Brain microvascular endothelial cell (primary cell): ENCODE results near the gene ADARB2.
"Not testable (repeated sequence)": the region's sequence is repeated elsewhere in the genome, so short reads cannot be mapped to it uniquely, and the experiment has no call there.

Experiments used
- DNase-seq: peaks from one replicate; pipeline ENCODE4 v3.0.0-alpha.2; 2020
- H3K27ac ChIP-seq: fragments of 250-450 bp; sonication (Bioruptor Pico); 2 replicates; pipeline ENCODE4 v1.5.1; 2020; ENCODE audit warnings: mild to moderate bottlenecking, moderate library complexity
- H3K27me3 ChIP-seq: fragments of 250-450 bp; sonication (Bioruptor Pico); replicated peaks from 2 replicates; pipeline ENCODE4 v1.5.1; 2020; ENCODE audit warnings: mild to moderate bottlenecking
- H3K36me3 ChIP-seq: fragments of 250-450 bp; sonication (Bioruptor Pico); replicated peaks from 2 replicates; pipeline ENCODE4 v1.5.1; 2020; ENCODE audit warnings: mild to moderate bottlenecking
- H3K4me3 ChIP-seq: 2 replicates; pipeline ENCODE4 v1.5.1; 2011; ENCODE audit warnings: low read depth, mild to moderate bottlenecking, control low read depth, low read length, moderate library complexity
- CTCF ChIP-seq: IDR thresholded peaks from 2 replicates; pipeline ENCODE4 v1.5.1; 2011; ENCODE audit warnings: low read depth, mild to moderate bottlenecking, moderate library complexity, low read length, control low read depth, inconsistent platforms; ENCODE audit errors: missing control alignments
- in situ Hi-C: cut with HindIII; loops from 2 replicates; pipeline ENCODE4 v1.10.0; 2017; ENCODE audit warnings: low sequenced_read_pairs, low pct_ligation_motif_present

Gene ADARB2

GRCh38 chr10:1329622-1330021 lies 407.7 kb downstream of the ADARB2 start:
- Histone ChIP-seq H3K36me3 (no peaks in the 10 kb centered on the region), H3K27me3 (no peaks in the 10 kb centered on the region), H3K27ac (no peak overlapping the region), H3K4me3 (no peak overlapping the region)
- no peak for TF ChIP-seq CTCF
- DNase-seq = no peak
- in situ Hi-C loops = no loop called here

GRCh38 chr10:1328981-1329614 lies 408.2 kb downstream of the ADARB2 start:
- Histone ChIP-seq H3K27ac (no peak overlapping the region), H3K4me3 (no peak overlapping the region), H3K27me3 (no peaks in the 10 kb centered on the region), H3K36me3 (no peaks in the 10 kb centered on the region)
- DNase-seq = no peak
- in situ Hi-C loops = no loop called here
- TF ChIP-seq CTCF = no peak

DNA sequence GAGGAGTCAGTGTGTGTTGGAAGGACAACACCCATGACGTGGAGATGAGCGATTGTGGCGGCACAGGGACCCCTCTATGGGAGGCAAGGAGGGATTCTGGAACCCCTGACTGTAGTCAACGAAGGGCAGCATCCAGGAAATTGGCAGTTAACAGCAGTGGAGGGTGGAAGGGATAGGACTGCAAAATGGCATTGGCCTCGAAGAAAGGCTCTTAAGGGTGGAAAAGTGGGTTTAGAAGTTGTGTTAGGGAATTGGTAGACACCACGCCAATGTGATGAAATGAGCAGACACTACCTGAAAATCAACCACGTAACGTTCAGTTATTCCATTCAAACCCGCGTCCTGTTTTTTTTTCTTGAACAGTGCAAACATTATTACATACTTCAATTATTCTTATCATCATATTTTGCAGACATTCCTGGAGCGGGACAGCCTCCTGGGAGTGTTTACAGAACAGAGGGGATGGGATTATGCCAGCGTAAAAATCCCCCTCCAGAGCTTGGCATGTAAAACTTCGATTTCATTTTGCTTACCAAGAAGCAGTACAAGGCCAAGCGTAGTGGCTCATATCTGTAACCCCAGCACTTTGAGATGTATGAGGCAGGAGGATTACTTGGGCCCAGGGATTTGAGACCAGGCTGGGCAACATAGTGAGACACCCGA lies 409.0 kb downstream of the ADARB2 start:
- H3K4me3 ChIP-seq = no peak overlapping the region
- no peaks in the 10 kb centered on the region for H3K36me3 ChIP-seq
- in situ Hi-C loops = no loop called here
- H3K27me3 ChIP-seq = no peaks in the 10 kb centered on the region
- TF ChIP-seq CTCF = no peak
- DNase-seq = no peak
- no peak overlapping the region for H3K27ac ChIP-seq

- H3K36me3 ChIP-seq = no peaks in the 10 kb centered on the region
- H3K27me3 ChIP-seq = no peaks in the 10 kb centered on the region
- no peak for DNase-seq
- H3K27ac ChIP-seq = no peak overlapping the region
- H3K4me3 ChIP-seq = no peak overlapping the region
- no peak for TF ChIP-seq CTCF
- in situ Hi-C loops = no loop called here
Observed at GRCh38 chr10:1327759-1328158, 409.6 kb downstream of the ADARB2 start.

GRCh38 chr10:1326514-1326913 lies 410.8 kb downstream of the ADARB2 start:
- in situ Hi-C loops, H3K27me3 ChIP-seq, H3K36me3 ChIP-seq, DNase-seq, H3K4me3 ChIP-seq, H3K27ac ChIP-seq: not testable (repeated sequence)

DNA sequence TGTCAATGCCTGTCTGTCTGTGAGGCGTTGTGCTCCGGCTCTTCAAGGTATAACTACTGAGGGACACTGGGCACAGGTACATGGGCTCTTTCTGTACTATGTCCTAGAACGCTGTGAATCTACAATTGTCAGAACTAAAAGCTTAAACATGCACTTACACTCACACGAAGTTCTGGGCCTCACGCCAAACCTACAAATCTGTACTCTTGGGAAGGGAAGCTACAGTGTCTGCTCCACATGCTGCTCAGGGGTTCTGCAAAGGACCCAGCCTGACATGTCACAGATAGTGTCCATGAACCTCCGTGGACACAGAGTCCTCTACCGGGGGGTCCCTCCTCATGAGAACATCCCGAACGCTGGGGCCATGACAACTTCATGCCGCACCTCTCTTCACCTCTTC lies 412.4 kb downstream of the ADARB2 start:
- H3K4me3 ChIP-seq = no peak overlapping the region
- H3K27ac ChIP-seq = no peak overlapping the region
- no peak for TF ChIP-seq CTCF
- no peak for DNase-seq
- no peaks in the 10 kb centered on the region for H3K36me3 ChIP-seq
- in situ Hi-C loops = no loop called here
- H3K27me3 ChIP-seq = no peaks in the 10 kb centered on the region
